Naive thymus-derived CD8-positive, alpha-beta T cell (primary cell): ENCODE measurements around the gene KIAA0232. TPM values are rescaled to one million over a fixed set of nuclear protein-coding genes. Genes with fewer than 3 reads are reported as not detected.
A peak's percentile ranks its signal among the peaks of the same experiment; 100 is the strongest.

Experiments used
- ATAC-seq, 2 donors: fragments of 150-1000 bp; cut with Tn5 transposase in 1 of 2; sonication (Bioruptor Pico), chemical (Tn5 transposase) in 1 of 2; 1 replicate in 1 of 2; 2 replicates in 1 of 2; pipeline ENCODE4 v1.10.0; 2021; ENCODE audit warnings: mild to moderate bottlenecking in 2 of 2, moderate library complexity in 2 of 2
- POLR2A ChIA-PET: fragments of 350-600 bp; sonication (Branson Sonifier 250); formaldehyde crosslinking; loops from one replicate; lab custom pipeline; 2021; ENCODE audit warnings: antibody characterized with exemption; lab: Charles Lee
- DNase-seq, 10 donors: peaks; one replicate each; pipeline versions ENCODE4 v3.0.0 to v3.0.0-alpha.2; 2020 to 2022
- H3K27ac Mint-ChIP-seq, 10 donors: one replicate each; pipeline ENCODE4 v1.8.0; 2020 to 2022; ENCODE audit warnings: mild to moderate bottlenecking in 10 of 10, mixed read lengths in 10 of 10, moderate library complexity in 4 of 10, inconsistent platforms in 1 of 10
- H3K27me3 Mint-ChIP-seq, 5 donors: one replicate each; pipeline ENCODE4 v1.8.0; 2021 to 2022; ENCODE audit warnings: mixed read lengths in 5 of 5
- H3K36me3 Mint-ChIP-seq, 3 donors: one replicate each; pipeline ENCODE4 v1.8.0; 2020 to 2022; ENCODE audit warnings: mixed read lengths in 3 of 3, mild to moderate bottlenecking in 2 of 3, inconsistent platforms in 1 of 3
- H3K4me1 Mint-ChIP-seq, 4 donors: one replicate each; pipeline ENCODE4 v1.8.0; 2021 to 2022; ENCODE audit warnings: mixed read lengths in 4 of 4
- H3K4me3 Mint-ChIP-seq, 10 donors: one replicate each; pipeline ENCODE4 v1.8.0; 2020 to 2022; ENCODE audit warnings: mild to moderate bottlenecking in 10 of 10, mixed read lengths in 10 of 10, moderate library complexity in 6 of 10, inconsistent platforms in 1 of 10
- H3K9me3 Mint-ChIP-seq, 9 donors: one replicate each; pipeline ENCODE4 v1.8.0; 2020 to 2022; ENCODE audit warnings: mixed read lengths in 9 of 9, mild to moderate bottlenecking in 3 of 9, inconsistent platforms in 1 of 9, moderate library complexity in 1 of 9
- polyA plus RNA-seq, 3 donors: library from polyadenylated mRNA; unstranded; fragments of 300-500 nt; fragmentation: Illumina TruSeq; gene quantifications; one replicate each; pipeline ENCODE4 v1.2.3, GENCODE V29; 2021
- total RNA-seq, 8 experiments: library from RNA in 2 of 8; stranded (reverse) in 2 of 8; gene quantifications; one replicate each; pipeline ENCODE4 v1.2.3 and lab custom pipeline; 2021 to 2026

KIAA0232 gene
- total and polyA plus RNA-seq, 5 experiments from 2014 or later: 11.9 to 31.0 (median 15.4) TPM

GRCh38 chr4:6845574-6845973 is 63.0 kb downstream of the KIAA0232 start:
- POLR2A ChIA-PET: no interaction called here
- peaks cover 0 to 79% (median 19%) of the 10 kb centered on the region in 3 donors for H3K36me3 Mint-ChIP-seq
- no peak for DNase-seq
- peak overlapping the region in 2 of 10 donors; percentile 27 to 76 for H3K27ac Mint-ChIP-seq
- no peak overlapping the region for H3K4me3 Mint-ChIP-seq
- ATAC-seq: no peak
- no peaks in the 10 kb centered on the region for H3K27me3 Mint-ChIP-seq
- peaks cover 1 to 27% (median 10%) of the 10 kb centered on the region in 4 donors for H3K4me1 Mint-ChIP-seq
- H3K9me3 Mint-ChIP-seq: no peaks in the 10 kb centered on the region

- Mint-ChIP-seq H3K27me3 (no peaks in the 10 kb centered on the region), H3K36me3 (peaks cover 6 to 80% (median 28%) of the 10 kb centered on the region in 3 donors), H3K4me3 (no peak overlapping the region), H3K4me1 (peaks cover 0 to 22% (median 5%) of the 10 kb centered on the region in 4 donors), H3K27ac (no peak overlapping the region), H3K9me3 (peaks cover 0 to 2% (median 0%) of the 10 kb centered on the region in 9 donors)
- DNase-seq: no peak
- POLR2A ChIA-PET: interaction anchor here (1.3 kb wide), 1 partner anchor 79 kb away, joined by 3 read pairs; no protein-coding TSS in a partner anchor
- no peak for ATAC-seq
Measured at GRCh38 chr4:6847178-6847577, 64.7 kb downstream of the KIAA0232 start.

GRCh38 chr4:6848717-6849305 is 66.3 kb downstream of the KIAA0232 start:
- Mint-ChIP-seq H3K27ac (peak overlapping the region in 4 of 10 donors; percentile 1 to 63 (median 22)), H3K9me3 (peaks cover 0 to 2% (median 0%) of the 10 kb centered on the region in 9 donors), H3K4me3 (no peak overlapping the region)

GRCh38 chr4:6849691-6850090 is 67.2 kb downstream of the KIAA0232 start:
- POLR2A ChIA-PET: interaction anchor here (0.7 kb wide), 1 partner anchor 159 kb away, joined by 3 read pairs; no protein-coding TSS in a partner anchor
- Mint-ChIP-seq H3K27me3 (no peaks in the 10 kb centered on the region), H3K9me3 (peaks cover 0 to 2% (median 0%) of the 10 kb centered on the region in 9 donors), H3K4me1 (peaks cover 11 to 37% (median 16%) of the 10 kb centered on the region in 4 donors), H3K36me3 (peaks cover 12 to 66% (median 31%) of the 10 kb centered on the region in 3 donors), H3K4me3 (no peak overlapping the region), H3K27ac (no peak overlapping the region)
- ATAC-seq (no peak), DNase-seq (no peak)

More at GRCh38 chr4:6848717-6849305, 66.3 kb downstream of the KIAA0232 start:
- ATAC-seq: no peak
- H3K36me3 Mint-ChIP-seq: peaks cover 12 to 75% (median 31%) of the 10 kb centered on the region in 3 donors
- DNase-seq: no peak
- POLR2A ChIA-PET: interaction anchor here (0.7 kb wide), 1 partner anchor 158 kb away, joined by 3 read pairs; no protein-coding TSS in a partner anchor
- no peaks in the 10 kb centered on the region for H3K27me3 Mint-ChIP-seq
- H3K4me1 Mint-ChIP-seq: peaks cover 8 to 30% (median 12%) of the 10 kb centered on the region in 4 donors

- POLR2A ChIA-PET: interaction anchor here (0.6 kb wide), 1 partner anchor 39 kb away, joined by 3 read pairs; no protein-coding TSS in a partner anchor
- ATAC-seq (no peak), DNase-seq (no peak)
- Mint-ChIP-seq H3K4me1 (peaks cover 14 to 37% (median 25%) of the 10 kb centered on the region in 4 donors), H3K27ac (no peak overlapping the region), H3K4me3 (no peak overlapping the region), H3K27me3 (no peaks in the 10 kb centered on the region), H3K9me3 (peaks cover 0 to 2% (median 0%) of the 10 kb centered on the region in 9 donors), H3K36me3 (peaks cover 12 to 52% (median 28%) of the 10 kb centered on the region in 3 donors)
Measured at GRCh38 chr4:6851431-6851830, 68.9 kb downstream of the KIAA0232 start.

- no peak for DNase-seq
- no peak for ATAC-seq
- Mint-ChIP-seq H3K36me3 (peaks cover 12 to 52% (median 29%) of the 10 kb centered on the region in 3 donors), H3K4me1 (peaks cover 14 to 33% (median 26%) of the 10 kb centered on the region in 4 donors), H3K4me3 (no peak overlapping the region), H3K9me3 (peaks cover 0 to 2% (median 0%) of the 10 kb centered on the region in 9 donors), H3K27me3 (no peaks in the 10 kb centered on the region), H3K27ac (no peak overlapping the region)
- POLR2A ChIA-PET: interaction anchor here (0.6 kb wide), 1 partner anchor 39 kb away, joined by 3 read pairs; no protein-coding TSS in a partner anchor
Measured at GRCh38 chr4:6851962-6852361, 69.4 kb downstream of the KIAA0232 start.

- Mint-ChIP-seq H3K4me1 (peaks cover 14 to 30% (median 26%) of the 10 kb centered on the region in 4 donors), H3K27ac (peak overlapping the region in 1 of 10 donors; percentile 36), H3K9me3 (peaks cover 0 to 2% (median 0%) of the 10 kb centered on the region in 9 donors), H3K4me3 (no peak overlapping the region), H3K36me3 (peaks cover 12 to 58% (median 31%) of the 10 kb centered on the region in 3 donors), H3K27me3 (no peaks in the 10 kb centered on the region)
- ATAC-seq: no peak
- POLR2A ChIA-PET: no interaction called here
- no peak for DNase-seq
Measured at GRCh38 chr4:6852582-6852981, 70.1 kb downstream of the KIAA0232 start.

GRCh38 chr4:6854098-6854744 is 71.7 kb downstream of the KIAA0232 start:
- Mint-ChIP-seq H3K9me3 (peaks cover 0 to 2% (median 0%) of the 10 kb centered on the region in 9 donors), H3K27ac (peak overlapping the region in 3 of 10 donors; percentile 9 to 20 (median 15)), H3K36me3 (peaks cover 12 to 60% (median 27%) of the 10 kb centered on the region in 3 donors), H3K4me3 (no peak overlapping the region), H3K27me3 (no peaks in the 10 kb centered on the region), H3K4me1 (peaks cover 11 to 26% (median 24%) of the 10 kb centered on the region in 4 donors)
- DNase-seq (no peak), ATAC-seq (no peak)
- POLR2A ChIA-PET: interaction anchor here (1.2 kb wide), 1 partner anchor 138 kb away, joined by 3 read pairs; the partner anchor contains the start of gene BLOC1S4

- Mint-ChIP-seq H3K4me3 (no peak overlapping the region), H3K36me3 (peaks cover 13 to 54% (median 23%) of the 10 kb centered on the region in 3 donors), H3K4me1 (peaks cover 9 to 26% (median 23%) of the 10 kb centered on the region in 4 donors), H3K9me3 (peaks cover 0 to 2% (median 0%) of the 10 kb centered on the region in 9 donors), H3K27ac (peak overlapping the region in 6 of 10 donors; percentile 35 to 79 (median 60)), H3K27me3 (no peaks in the 10 kb centered on the region)
- DNase-seq: no peak
- POLR2A ChIA-PET: interaction anchor here (1.2 kb wide), 1 partner anchor 140 kb away, joined by 3 read pairs; the partner anchor contains the start of gene BLOC1S4
- peak; percentile 23 to 33 for ATAC-seq
Measured at GRCh38 chr4:6855692-6856297, 73.3 kb downstream of the KIAA0232 start.

GRCh38 chr4:6856391-6856790 is 73.9 kb downstream of the KIAA0232 start:
- H3K36me3 Mint-ChIP-seq: peaks cover 13 to 54% (median 21%) of the 10 kb centered on the region in 3 donors
- POLR2A ChIA-PET: no interaction called here
- peak overlapping the region in 6 of 10 donors; percentile 8 to 63 (median 44) for H3K27ac Mint-ChIP-seq
- H3K4me3 Mint-ChIP-seq: no peak overlapping the region
- H3K4me1 Mint-ChIP-seq: peaks cover 14 to 26% (median 23%) of the 10 kb centered on the region in 4 donors
- H3K27me3 Mint-ChIP-seq: no peaks in the 10 kb centered on the region
- ATAC-seq (no peak), DNase-seq (no peak)
- peaks cover 0 to 2% (median 0%) of the 10 kb centered on the region in 9 donors for H3K9me3 Mint-ChIP-seq

- Mint-ChIP-seq H3K27me3 (no peaks in the 10 kb centered on the region), H3K4me1 (peaks cover 15 to 26% (median 23%) of the 10 kb centered on the region in 4 donors), H3K36me3 (peaks cover 18 to 56% (median 21%) of the 10 kb centered on the region in 3 donors), H3K27ac (peak overlapping the region in 2 of 10 donors; percentile 8 to 21), H3K9me3 (no peaks in the 10 kb centered on the region), H3K4me3 (no peak overlapping the region)
- POLR2A ChIA-PET: no interaction called here
- ATAC-seq: no peak
- no peak for DNase-seq
Measured at GRCh38 chr4:6857009-6857882, 74.7 kb downstream of the KIAA0232 start.
